ENCODE measurements around the gene NOD1. TPM values are rescaled to one million over a fixed set of nuclear protein-coding genes. Genes with fewer than 3 reads are reported as not detected.

NOD1 gene
- total and polyA plus RNA-seq, 2 of the 8 experiments (the other 6 are each of a cell fraction or from before 2014, with no cell fraction given) = 3.8 to 6.5 TPM

DNA sequence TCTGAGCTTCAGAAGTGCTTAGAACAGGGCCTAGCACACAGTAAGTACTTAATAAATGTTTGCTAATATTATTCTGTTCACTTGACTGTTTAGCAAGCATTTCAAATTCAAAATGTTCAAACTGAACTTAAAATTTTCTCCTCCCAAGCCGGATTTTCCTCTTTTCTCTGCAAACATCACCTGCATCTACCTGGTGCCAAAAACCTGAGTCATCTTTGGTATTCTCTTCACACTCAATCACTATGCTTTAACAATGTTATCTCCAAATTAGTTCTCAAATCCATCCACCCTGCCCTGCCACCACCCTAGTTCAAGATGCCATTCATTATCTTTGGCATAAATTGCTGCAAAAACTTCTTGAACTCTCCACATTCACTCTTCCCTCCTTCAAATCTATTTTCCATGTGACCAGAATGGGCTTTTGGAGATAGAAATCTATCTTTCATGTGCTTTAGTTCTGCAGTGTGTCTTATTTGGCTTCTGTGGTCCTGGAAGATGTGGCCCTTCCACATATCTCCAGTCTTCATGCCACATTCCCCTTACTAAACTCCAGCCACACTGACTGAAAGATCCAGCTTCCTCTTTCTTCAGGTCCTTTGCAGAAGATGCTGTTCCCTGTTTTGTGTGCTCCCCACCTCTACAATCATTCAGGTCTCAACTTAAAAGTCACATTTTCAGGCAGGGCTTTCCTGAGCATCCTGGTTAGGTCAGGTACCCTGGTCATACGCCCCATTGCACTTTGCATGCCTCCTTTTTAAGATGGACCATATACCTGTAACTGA is 24.1 kb upstream of the NOD1 start (continued):
- TF ChIP-seq SIX5 (IDR thresholded peaks at IDR 0.05; ENCODE audit: low read depth, low read length) (no peak), TAF7 (optimal IDR thresholded peaks at IDR 0.05; ENCODE audit: borderline replicate concordance, low read depth, low read length) (no peak), NANOG (IDR thresholded peaks at IDR 0.05; ENCODE audit: insufficient read depth, low read depth, low read length, poor library complexity, severe bottlenecking) (no peak), CBX8 (IDR thresholded peaks at IDR 0.05; ENCODE audit: borderline replicate concordance, low read depth, low read length) (no peak), KDM4A (IDR thresholded peaks at IDR 0.05; ENCODE audit: low read depth, low read length, severe bottlenecking) (no peak), TAF1 (IDR thresholded peaks at IDR 0.05; ENCODE audit: low read depth, low read length) (no peak), SRF (IDR thresholded peaks at IDR 0.05; ENCODE audit: low read depth, low read length) (no peak), MAFK (IDR thresholded peaks at IDR 0.05; ENCODE audit: low read depth, low read length) (no peak)
- TF ChIP-seq, protein P1, sequence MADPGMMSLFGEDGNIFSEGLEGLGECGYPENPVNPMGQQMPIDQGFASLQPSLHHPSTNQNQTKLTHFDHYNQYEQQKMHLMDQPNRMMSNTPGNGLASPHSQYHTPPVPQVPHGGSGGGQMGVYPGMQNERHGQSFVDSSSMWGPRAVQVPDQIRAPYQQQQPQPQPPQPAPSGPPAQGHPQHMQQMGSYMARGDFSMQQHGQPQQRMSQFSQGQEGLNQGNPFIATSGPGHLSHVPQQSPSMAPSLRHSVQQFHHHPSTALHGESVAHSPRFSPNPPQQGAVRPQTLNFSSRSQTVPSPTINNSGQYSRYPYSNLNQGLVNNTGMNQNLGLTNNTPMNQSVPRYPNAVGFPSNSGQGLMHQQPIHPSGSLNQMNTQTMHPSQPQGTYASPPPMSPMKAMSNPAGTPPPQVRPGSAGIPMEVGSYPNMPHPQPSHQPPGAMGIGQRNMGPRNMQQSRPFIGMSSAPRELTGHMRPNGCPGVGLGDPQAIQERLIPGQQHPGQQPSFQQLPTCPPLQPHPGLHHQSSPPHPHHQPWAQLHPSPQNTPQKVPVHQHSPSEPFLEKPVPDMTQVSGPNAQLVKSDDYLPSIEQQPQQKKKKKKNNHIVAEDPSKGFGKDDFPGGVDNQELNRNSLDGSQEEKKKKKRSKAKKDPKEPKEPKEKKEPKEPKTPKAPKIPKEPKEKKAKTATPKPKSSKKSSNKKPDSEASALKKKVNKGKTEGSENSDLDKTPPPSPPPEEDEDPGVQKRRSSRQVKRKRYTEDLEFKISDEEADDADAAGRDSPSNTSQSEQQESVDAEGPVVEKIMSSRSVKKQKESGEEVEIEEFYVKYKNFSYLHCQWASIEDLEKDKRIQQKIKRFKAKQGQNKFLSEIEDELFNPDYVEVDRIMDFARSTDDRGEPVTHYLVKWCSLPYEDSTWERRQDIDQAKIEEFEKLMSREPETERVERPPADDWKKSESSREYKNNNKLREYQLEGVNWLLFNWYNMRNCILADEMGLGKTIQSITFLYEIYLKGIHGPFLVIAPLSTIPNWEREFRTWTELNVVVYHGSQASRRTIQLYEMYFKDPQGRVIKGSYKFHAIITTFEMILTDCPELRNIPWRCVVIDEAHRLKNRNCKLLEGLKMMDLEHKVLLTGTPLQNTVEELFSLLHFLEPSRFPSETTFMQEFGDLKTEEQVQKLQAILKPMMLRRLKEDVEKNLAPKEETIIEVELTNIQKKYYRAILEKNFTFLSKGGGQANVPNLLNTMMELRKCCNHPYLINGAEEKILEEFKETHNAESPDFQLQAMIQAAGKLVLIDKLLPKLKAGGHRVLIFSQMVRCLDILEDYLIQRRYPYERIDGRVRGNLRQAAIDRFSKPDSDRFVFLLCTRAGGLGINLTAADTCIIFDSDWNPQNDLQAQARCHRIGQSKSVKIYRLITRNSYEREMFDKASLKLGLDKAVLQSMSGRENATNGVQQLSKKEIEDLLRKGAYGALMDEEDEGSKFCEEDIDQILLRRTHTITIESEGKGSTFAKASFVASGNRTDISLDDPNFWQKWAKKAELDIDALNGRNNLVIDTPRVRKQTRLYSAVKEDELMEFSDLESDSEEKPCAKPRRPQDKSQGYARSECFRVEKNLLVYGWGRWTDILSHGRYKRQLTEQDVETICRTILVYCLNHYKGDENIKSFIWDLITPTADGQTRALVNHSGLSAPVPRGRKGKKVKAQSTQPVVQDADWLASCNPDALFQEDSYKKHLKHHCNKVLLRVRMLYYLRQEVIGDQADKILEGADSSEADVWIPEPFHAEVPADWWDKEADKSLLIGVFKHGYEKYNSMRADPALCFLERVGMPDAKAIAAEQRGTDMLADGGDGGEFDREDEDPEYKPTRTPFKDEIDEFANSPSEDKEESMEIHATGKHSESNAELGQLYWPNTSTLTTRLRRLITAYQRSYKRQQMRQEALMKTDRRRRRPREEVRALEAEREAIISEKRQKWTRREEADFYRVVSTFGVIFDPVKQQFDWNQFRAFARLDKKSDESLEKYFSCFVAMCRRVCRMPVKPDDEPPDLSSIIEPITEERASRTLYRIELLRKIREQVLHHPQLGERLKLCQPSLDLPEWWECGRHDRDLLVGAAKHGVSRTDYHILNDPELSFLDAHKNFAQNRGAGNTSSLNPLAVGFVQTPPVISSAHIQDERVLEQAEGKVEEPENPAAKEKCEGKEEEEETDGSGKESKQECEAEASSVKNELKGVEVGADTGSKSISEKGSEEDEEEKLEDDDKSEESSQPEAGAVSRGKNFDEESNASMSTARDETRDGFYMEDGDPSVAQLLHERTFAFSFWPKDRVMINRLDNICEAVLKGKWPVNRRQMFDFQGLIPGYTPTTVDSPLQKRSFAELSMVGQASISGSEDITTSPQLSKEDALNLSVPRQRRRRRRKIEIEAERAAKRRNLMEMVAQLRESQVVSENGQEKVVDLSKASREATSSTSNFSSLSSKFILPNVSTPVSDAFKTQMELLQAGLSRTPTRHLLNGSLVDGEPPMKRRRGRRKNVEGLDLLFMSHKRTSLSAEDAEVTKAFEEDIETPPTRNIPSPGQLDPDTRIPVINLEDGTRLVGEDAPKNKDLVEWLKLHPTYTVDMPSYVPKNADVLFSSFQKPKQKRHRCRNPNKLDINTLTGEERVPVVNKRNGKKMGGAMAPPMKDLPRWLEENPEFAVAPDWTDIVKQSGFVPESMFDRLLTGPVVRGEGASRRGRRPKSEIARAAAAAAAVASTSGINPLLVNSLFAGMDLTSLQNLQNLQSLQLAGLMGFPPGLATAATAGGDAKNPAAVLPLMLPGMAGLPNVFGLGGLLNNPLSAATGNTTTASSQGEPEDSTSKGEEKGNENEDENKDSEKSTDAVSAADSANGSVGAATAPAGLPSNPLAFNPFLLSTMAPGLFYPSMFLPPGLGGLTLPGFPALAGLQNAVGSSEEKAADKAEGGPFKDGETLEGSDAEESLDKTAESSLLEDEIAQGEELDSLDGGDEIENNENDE (IDR thresholded peaks at IDR 0.05; ENCODE audit: insufficient replicate concordance, low read length) = no peak

All from H1 (cell line).